IPS-11a (cell line): ENCODE results near the gene PLXNA1.

ENCODE experiments used
- H3K4me3 ChIP-seq: one replicate; pipeline ENCODE4 v1.5.1; 2013; ENCODE audit warnings: low read depth, low read length, control low read depth

PLXNA1 gene

DNA sequence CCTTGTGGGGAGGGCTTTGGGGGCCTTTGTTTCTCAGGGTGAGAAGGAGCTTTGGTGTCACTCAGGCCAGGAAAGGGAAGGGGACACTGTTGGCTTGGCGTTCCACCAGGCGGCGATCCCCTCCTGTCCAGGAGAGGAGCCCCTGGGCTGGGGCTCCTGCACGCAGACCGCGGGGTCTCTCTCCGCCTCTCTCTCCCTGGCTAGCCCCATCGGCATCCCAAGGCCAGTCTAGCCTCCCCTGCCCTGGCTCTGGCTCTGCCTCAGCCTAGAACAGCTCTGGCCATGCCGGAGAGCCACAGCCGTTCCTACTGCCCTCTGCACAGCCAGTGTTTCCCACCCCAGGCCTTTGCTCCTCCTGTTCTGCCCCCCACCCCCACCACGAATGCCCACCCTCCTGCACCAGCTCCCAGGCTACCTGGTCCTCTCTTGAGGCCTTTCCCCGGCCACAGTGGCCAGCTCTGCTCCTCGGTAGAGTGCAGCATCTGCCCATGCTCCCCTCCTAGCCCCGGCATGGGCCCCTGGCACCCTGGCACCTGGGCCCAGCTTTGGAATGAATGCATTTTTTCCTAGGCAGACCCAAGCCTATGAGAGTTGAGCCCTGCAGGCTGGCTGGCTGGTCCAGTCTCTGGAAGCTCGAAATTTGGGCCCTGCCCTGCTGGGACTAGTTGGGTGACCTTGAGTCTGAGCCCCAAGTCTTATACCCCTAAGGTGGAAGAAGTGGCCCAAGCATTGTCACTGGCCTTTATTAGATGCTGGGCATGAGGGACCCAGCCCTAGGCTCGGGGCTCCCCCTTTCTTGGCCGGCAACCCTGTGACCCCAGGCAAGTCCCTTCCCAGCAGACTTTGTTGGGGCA is 2.4 kb downstream of the PLXNA1 start:
- no peak overlapping the region for H3K4me3 ChIP-seq

DNA sequence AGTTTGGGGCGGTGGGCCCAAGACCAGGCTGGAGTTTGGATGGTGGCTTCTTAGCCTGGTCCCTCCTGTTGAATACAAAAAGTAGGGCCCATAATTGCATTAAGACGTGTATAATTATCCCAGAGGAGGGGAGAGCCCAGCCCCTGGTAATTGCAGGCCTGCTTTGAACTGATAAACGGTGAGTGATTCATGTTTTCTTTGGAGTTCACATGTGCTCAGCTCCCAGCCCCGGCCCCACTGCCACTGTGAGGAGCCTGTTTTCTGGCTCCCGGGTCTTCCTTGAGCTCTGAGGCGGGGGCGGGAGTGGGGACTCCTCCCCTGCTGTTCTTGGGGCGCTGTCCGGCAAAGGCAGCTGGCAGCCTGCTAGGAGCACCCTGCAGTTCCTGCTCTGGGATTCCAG is 3.1 kb downstream of the PLXNA1 start:
- H3K4me3 ChIP-seq: no peak overlapping the region

DNA sequence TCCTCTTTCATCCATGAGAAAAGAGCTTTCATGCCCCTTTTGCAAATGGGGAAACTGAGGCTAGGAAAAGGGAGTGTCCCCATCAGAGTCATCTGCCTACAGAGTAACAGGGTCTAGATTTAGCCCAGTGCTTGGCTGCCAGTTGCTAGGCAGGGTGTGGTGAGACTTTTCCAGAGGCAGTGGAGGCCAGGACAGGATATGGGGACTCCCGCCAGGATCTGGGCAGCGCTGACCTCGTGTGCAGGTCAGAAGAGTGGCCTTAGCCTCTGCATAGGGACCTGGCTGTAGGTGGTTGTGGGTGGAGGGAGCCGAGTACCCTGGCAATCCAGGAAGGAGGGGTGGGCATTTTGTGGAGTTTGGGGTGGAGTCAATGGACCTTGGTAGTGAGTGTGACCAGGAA is 4.2 kb downstream of the PLXNA1 start:
- H3K4me3 ChIP-seq: no peak overlapping the region

DNA sequence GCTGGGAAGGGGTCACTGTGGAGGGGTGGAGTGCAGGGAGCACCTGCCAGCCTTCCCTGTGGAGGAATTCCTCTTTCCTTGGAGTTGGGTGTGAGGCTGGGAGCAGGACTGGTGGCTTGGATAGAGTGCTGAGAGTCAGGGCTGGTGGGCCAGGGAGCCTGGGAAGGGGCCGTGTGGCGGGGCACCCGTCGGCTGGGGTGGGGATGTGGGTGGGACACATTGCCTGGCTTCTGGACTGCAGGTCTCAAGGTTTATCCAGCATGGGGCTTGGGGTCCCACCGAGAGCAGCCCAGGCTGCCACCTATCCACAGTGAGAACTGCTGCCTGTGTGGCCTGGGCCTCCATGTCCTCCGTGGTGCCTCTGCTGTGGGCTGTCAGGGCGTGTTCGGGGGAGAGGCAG is 4.7 kb downstream of the PLXNA1 start:
- H3K4me3 ChIP-seq: no peak overlapping the region

DNA sequence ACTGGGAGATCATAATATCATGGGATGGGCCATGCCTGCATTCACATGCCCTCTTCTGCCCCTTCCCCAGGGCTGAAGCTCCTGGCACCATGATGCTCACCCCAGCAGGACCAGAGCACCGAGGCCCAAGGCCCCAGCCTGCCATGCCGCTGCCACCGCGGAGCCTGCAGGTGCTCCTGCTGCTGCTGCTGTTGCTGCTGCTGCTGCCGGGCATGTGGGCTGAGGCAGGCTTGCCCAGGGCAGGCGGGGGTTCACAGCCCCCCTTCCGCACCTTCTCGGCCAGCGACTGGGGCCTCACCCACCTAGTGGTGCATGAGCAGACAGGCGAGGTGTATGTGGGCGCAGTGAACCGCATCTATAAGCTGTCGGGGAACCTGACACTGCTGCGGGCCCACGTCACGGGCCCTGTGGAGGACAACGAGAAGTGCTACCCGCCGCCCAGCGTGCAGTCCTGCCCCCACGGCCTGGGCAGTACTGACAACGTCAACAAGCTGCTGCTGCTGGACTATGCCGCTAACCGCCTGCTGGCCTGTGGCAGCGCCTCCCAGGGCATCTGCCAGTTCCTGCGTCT is 5.6 kb downstream of the PLXNA1 start:
- H3K4me3 ChIP-seq: no peak overlapping the region

DNA sequence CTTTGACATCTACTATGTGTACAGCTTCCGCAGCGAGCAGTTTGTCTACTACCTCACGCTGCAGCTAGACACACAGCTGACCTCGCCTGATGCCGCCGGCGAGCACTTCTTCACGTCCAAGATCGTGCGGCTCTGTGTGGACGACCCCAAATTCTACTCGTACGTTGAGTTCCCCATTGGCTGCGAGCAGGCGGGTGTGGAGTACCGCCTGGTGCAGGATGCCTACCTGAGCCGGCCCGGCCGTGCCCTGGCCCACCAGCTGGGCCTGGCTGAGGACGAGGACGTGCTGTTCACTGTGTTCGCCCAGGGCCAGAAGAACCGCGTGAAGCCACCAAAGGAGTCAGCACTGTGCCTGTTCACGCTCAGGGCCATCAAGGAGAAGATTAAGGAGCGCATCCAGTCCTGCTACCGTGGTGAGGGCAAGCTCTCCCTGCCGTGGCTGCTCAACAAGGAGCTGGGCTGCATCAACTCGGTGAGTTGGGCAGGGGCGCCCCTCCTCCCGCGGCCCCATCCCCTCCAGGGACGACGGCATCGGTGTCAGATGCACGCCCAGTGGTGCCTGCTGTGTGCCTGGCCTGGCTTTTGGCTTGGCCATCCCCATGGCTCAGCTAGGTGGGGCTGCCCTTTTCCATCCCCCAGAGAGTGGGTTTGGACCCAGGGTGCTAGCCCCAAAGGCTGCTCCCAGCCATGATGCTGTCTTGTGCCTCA is 6.6 kb downstream of the PLXNA1 start:
- H3K4me3 ChIP-seq: no peak overlapping the region

DNA sequence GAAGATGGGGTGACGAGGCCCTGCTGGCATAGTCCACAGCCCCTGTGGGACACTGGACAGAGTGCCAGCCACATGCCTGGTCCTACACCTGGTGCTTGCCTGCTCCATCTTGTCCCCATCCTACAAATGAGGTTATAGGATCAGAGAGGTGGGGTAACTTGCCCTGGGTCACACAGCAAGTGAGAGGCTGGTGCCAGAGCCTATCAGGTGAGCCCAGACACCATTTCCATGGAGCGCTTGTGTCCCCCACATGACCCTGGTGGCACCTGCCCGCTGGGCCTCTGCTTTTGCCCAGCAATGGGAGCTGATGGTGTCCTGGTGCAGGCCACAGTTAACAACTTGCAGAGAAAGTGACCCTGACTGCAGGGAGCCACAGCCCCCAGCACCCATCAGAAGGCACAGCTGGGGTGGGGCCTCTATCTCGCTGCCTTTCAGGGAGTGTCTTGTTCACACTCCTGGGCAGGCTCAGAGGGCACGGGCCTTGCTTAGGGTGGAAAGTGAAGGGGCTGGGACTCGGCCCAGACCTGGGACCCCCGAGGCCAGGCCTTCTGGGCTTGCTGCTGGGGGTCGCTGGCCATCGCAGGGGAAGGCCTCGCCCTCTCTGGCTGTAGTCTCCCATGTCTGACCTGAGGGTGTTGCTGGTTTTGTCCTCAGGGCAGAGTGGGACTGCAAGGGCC is 7.2 kb downstream of the PLXNA1 start:
- H3K4me3 ChIP-seq: no peak overlapping the region

DNA sequence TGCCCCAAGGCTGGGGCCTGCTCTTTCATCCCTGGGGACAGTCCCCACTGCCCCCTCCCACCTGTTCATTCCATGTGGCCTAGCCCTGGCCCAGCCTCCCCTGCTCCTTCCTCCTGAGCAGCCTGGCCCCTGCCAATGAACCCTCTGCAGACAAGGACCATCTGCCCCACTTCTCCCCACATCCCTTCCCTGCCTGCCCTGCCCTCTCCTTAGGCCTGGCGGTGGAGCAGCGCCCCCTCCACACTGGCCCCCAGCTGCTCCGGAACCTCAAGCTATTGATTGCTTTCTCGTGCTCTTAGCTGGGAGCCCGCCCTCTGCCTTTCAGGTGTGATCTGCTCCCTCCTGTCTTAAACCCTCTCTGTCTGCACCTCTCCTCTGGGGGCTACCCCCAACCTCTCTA is 8.0 kb downstream of the PLXNA1 start:
- no peak overlapping the region for H3K4me3 ChIP-seq

DNA sequence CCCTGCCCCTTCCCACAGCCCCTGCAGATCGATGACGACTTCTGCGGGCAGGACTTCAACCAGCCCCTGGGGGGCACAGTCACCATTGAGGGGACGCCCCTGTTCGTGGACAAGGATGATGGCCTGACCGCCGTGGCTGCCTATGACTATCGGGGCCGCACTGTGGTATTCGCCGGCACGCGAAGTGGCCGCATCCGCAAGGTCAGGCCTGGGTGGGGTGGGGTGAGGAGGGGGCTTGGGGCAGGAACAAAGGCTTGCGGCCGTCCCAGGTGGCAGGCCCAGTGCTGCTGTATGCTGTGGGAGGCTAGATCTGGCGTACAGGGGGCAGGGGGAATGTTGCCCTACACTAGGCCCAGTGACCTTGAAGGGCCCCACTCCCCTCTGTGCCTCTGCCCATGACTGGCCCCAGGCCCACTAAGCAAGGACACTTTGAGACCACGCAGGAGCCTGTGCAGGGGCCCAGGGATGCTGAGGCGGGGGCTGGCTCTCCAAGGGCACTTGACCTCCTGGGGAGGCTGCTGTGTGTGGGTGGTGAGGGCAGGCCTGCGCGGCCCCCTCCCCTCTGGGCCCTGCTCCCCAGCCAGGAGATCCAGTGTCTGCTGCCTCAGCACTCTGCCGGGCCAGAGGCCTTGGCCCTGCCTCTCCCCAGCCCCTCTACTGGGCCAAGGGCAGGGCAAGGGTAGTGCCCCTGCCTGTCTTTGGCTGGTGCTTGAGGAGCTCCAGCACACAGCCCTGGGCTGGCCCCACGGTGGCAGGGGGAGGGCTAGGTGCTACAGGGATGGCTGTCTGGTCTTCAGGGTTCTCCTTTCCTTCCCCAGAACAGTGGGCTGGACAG is 8.7 kb downstream of the PLXNA1 start:
- no peak overlapping the region for H3K4me3 ChIP-seq

DNA sequence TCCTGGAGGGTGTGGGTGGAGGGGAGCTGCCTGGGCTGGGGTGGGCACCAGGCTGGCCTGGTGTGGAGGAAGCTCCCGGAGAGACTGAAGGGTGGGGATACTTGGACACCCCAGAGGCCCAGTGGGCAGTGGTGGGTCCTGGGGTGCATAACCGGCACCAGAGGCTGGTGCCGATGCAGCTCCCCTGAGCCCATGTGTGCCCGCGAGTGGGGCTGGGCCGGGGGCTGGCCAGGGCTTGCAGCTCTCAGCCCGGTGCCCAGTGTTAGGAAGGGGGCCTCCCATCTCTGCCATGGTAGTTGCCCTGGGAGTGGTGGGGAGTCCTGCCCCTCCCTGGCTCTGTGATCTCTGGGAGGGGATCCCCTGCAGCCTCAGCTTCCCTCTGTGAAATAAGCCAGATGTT is 9.3 kb downstream of the PLXNA1 start:
- no peak overlapping the region for H3K4me3 ChIP-seq

DNA sequence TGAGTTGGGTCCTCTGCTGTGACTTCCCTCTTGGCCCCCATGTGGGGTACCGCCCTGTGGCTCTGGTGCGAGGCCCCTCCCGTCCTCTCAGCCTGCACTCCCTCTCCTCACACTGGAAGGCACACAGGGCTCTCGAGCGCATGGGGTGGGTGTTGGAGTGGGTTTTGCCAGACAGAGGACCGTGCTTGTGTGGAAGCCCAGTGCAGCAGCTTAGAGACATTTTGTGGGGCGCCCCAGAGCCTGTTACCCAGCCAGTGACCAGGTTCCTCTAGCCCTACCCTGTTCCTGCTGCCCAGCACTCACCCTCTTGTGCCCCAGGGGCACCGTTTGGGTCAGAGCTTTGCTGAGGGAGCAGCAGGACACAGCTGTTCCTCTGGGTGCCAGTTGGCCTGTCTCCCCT is 9.9 kb downstream of the PLXNA1 start:
- no peak overlapping the region for H3K4me3 ChIP-seq

DNA sequence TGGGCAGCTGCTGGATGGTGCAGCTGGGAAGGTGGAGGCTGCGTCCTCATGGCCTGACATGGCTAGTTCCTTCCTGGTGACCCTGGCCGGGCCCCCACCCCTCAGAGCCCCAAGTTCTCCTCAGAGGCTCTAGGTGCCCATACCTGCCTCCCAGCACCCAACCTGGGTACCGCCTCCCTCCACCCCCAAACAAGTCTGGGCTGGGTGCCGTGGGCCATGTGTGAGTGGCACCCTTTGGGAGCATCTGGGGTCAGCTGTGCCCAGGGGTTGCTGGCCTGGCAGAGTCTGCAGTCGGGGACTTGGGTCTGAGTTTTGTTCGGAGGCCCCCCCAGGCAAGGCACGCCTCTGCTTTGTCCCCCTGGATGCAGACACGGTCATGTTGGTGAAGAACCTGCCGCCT is 10.5 kb downstream of the PLXNA1 start:
- H3K4me3 ChIP-seq: no peak overlapping the region

DNA sequence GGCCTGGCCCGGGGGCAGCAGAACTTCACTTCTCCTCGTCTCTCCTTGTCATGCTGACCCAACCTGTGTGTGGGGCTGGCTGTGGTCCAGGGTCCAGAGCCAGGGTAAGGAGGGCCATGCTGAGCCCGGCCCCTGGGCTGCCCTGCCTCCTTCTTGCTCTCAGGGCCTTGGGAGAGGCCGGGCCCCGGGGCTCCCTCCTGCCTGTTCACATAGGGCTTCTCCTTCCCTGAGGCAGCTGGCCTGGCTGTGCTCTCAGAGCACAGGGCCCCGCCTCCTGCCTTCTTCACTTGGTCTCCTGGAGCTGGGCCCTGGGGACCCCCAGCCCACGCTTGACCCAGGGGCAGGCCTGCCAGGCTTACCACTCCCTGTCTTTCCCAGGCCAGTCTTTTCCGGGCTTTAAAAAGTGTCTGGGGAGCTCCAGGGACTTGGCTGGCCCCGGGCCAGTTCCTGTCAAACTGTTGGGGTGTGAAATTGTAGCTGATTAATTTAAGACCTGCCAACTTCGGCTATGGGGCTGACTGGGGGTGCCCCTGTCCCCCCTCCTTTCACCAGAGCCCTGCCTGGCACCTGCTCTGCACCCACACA is 11.8 kb downstream of the PLXNA1 start:
- no peak overlapping the region for H3K4me3 ChIP-seq

DNA sequence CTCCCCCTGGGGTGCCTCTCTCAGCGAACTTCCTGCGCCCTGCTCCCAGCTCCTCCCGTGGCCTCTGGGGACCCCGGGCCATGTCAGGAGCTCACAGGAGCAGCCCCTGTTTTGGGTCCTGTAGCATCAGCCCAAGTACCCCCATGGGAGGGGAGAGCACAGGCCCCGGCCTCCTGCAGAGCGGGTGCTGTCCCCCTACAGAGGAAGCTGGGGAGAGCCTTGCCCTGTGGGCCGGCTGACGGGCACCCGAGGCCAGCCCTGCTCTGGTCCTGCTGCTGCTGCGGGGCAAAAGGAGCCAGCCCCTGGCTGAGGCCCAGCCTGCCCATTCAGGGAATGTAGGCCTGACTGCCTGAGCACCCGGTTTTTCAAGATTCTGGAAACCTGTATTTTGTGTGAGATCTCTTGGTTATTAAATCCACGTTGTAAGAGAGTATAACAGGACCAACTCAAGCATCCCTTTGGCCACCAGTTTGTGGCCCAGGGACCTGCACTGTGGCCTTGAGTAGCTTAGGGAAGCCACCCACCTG is 12.4 kb downstream of the PLXNA1 start:
- H3K4me3 ChIP-seq: no peak overlapping the region

DNA sequence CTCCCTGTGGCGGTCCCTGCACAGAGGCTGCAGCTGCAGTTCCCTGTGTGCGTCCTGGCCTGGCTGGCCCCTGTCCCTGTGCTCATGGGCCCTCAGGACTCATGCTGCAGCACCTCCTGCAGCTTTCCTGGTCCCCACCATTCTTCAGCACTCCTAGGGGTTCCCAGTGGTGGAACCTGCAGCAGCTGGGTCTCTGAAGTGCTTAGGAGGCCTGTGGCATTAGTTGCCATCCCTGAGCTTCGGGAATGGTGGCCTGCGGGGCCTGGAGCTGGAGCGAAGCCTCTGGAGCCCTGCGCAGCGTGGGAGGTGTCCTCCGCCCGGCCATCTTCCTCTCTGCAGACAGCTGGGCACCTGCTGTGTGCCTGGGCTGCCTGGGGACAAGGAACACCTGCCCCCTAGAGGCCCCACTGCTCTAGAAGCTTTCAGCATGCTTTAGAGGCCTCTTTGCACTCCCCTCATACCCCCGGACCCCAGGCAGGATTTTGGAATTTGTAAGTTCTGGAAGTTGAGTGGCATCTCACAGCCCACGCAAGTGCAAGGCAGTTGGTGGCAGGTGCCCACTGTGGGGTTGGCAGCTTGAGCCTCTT is 13.1 kb downstream of the PLXNA1 start:
- H3K4me3 ChIP-seq: no peak overlapping the region

DNA sequence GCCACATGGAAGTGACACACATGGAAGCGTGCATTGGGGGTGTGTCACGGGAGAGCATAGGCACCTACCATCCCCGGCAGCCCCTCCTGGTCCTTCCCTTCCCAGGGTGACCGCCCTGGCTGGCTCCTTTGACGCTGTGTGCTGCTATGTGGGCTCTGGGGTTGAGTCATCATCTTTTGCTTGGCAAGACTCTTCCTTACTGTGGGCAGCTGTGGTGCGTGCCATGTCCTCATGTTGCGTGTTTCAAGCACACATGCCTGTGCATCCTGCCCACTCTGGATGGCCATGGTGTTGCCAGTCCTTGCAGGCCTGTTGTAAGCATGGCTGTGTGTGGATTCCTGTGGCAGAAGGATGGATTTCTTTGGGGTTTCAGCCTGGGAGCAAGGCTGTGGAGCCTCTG is 14.0 kb downstream of the PLXNA1 start:
- H3K4me3 ChIP-seq: no peak overlapping the region

DNA sequence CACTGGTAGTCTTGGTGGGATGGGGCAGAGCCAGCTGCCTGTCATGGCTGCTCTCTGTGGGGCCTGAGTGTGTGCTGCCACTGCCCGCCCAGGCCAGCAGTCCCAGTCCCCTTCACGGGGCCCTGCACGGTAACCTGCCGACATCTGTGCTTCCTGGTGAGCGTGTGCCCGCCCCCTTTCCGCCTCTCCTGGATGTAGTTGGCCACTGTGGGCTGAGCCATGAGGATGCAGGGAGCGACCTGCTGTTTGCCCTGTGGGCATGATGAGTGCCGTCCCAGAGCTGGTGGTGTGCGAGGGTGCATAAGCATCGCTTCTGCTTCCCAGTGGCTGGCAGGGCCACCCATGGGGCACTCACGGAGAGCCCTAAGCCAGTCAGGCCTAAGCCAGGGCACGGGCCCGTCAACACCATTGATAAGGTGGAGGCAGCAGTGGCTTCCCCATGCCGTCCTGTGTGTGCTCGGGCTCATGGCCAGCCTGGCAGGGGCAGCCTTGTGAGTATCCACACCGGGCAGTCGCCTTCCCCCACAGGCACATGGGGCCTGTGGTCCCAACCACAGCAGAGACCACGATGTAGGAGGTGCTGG is 14.6 kb downstream of the PLXNA1 start:
- no peak overlapping the region for H3K4me3 ChIP-seq

DNA sequence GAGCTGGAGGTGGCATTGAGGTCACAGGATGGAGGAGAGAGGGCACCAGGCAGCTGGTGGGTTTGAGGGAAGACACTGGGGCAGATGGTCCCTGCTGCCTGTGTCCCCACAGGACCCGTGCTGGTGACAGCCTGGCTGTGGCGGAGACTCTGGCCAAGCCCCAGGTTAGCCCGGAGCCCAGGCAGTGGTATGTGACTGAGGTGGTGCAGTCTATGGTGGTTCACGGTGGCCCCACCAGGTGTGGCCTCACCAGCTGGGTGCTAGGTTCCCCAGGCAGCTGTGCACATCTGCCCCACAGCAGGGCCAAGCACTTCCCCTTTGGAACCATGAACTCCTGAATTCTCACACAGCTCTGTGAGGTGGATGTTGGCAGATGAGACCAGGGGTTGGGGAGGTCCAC is 15.4 kb downstream of the PLXNA1 start:
- no peak overlapping the region for H3K4me3 ChIP-seq

DNA sequence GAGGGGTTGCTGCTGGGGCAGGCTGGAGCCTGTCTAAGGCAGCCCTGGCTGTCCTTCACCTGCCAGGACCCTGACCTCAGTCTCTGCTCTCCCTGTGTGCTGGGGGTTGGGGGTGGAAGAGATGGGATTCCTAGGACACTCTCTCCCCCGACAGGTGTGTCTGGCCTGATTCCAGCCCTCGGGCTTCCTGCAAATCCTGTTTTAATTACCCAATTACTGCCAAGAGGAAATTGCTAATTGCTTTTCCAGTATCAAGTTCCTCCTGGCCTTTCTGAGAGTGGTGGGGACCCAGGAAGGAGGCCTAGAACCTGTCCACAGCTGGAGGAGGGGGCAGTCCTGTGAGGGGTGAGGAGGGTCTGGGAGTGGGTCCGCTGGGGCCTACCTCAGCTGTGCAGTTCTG is 15.8 kb downstream of the PLXNA1 start:
- H3K4me3 ChIP-seq: no peak overlapping the region
